ENCODE results near the gene LIMK1.
"Not testable (repeated sequence)": the region's sequence is repeated elsewhere in the genome, so short reads cannot be mapped to it uniquely, and the experiment has no call there.

Gene LIMK1

GRCh38 chr7:74126220-74126880 lies 42.7 kb downstream of the LIMK1 start:
- no peak for DNase-seq (ENCODE audit: low spot score)

- no peak for DNase-seq (ENCODE audit: low spot score)
These were observed 46.3 kb downstream of the LIMK1 start for GRCh38 chr7:74129887-74130286.

GRCh38 chr7:74130518-74130917 lies 46.9 kb downstream of the LIMK1 start:
- DNase-seq (ENCODE audit: low spot score): no peak

- no peak for DNase-seq (ENCODE audit: low spot score)
These were observed 50.6 kb downstream of the LIMK1 start for GRCh38 chr7:74134117-74134620.

GRCh38 chr7:74138334-74138867 lies 54.8 kb downstream of the LIMK1 start:
- DNase-seq (ENCODE audit: low spot score): no peak

- DNase-seq (ENCODE audit: low spot score): peak; percentile 2
These were observed 55.6 kb downstream of the LIMK1 start for GRCh38 chr7:74138945-74139843.

- DNase-seq (ENCODE audit: low spot score): no peak
These were observed 58.1 kb downstream of the LIMK1 start for GRCh38 chr7:74141705-74142104.

- no peak for DNase-seq (ENCODE audit: low spot score)
These were observed 59.8 kb downstream of the LIMK1 start for GRCh38 chr7:74143383-74143782.

GRCh38 chr7:74148491-74148890 lies 64.9 kb downstream of the LIMK1 start:
- DNase-seq (ENCODE audit: low spot score): no peak

GRCh38 chr7:74149071-74149470 lies 65.5 kb downstream of the LIMK1 start:
- DNase-seq (ENCODE audit: low spot score): no peak

GRCh38 chr7:74149603-74150002 lies 66.0 kb downstream of the LIMK1 start:
- no peak for DNase-seq (ENCODE audit: low spot score)

- no peak for DNase-seq (ENCODE audit: low spot score)
These were observed 70.1 kb downstream of the LIMK1 start for GRCh38 chr7:74153736-74154135.

- no peak for DNase-seq (ENCODE audit: low spot score)
These were observed 72.3 kb downstream of the LIMK1 start for GRCh38 chr7:74155810-74156395.

GRCh38 chr7:74157605-74158004 lies 74.0 kb downstream of the LIMK1 start:
- no peak for DNase-seq (ENCODE audit: low spot score)

- DNase-seq (ENCODE audit: low spot score): no peak
These were observed 81.4 kb downstream of the LIMK1 start for GRCh38 chr7:74164985-74165456.

- no peak for DNase-seq (ENCODE audit: low spot score)
These were observed 82.4 kb downstream of the LIMK1 start for GRCh38 chr7:74165867-74166593.

- not testable (repeated sequence) for DNase-seq (ENCODE audit: low spot score)
These were observed 83.7 kb downstream of the LIMK1 start for GRCh38 chr7:74167324-74167723.

Data from pons (tissue), 1 donor.